Mucosa of descending colon (tissue), 3 donors: ENCODE results near the gene CD226. TPM values are rescaled to one million over a fixed set of nuclear protein-coding genes. Genes with fewer than 3 reads are reported as not detected.

Source experiments
- ATAC-seq: fragments of 200-7000 bp; cut with Tn5 transposase; one replicate; pipeline ENCODE4 v1.9.1; 2020; ENCODE audit warnings: mild to moderate bottlenecking, moderate library complexity
- DNase-seq, 3 donors: peaks; one replicate each; pipeline ENCODE4 v3.0.0-alpha.2; 2020
- H3K36me3 ChIP-seq: fragments of 200-600 bp; one replicate; pipeline ENCODE4 v1.8.0; 2021; ENCODE audit warnings: low read depth, mild to moderate bottlenecking
- H3K4me1 ChIP-seq: fragments of 200-600 bp; one replicate; pipeline ENCODE4 v1.8.0; 2021; ENCODE audit warnings: low read depth, mild to moderate bottlenecking
- H3K4me3 ChIP-seq: fragments of 200-600 bp; one replicate; pipeline ENCODE4 v1.8.0; 2021; ENCODE audit warnings: mild to moderate bottlenecking
- H3K9me3 ChIP-seq: fragments of 200-600 bp; one replicate; pipeline ENCODE4 v1.8.0; 2021; ENCODE audit warnings: mild to moderate bottlenecking
- CTCF ChIP-seq: fragments of 200-600 bp; IDR thresholded peaks from one replicate; pipeline ENCODE4 v1.8.0; 2022; ENCODE audit warnings: antibody characterized with exemption, mild to moderate bottlenecking
- intact Hi-C, 2 donors: fragments of 100-400 bp; cut with DNase I in 1 of 2; cut with micrococcal nuclease in 1 of 2; formaldehyde crosslinking; loops; one replicate each; pipeline versions ENCODE4 v1.11.0 to v1.11.1; 2022; cut with DNase I, micrococcal nuclease
- total RNA-seq, 3 donors: library from RNA; stranded (reverse); fragmentation: NEBNext Ultra II Directional in 2 of 3; extraction: Animal tissue kit (Norgen Biotek cat#: 25700) in 2 of 3; gene quantifications; one replicate each; pipeline versions ENCODE4 v1.2.1 to v1.2.4, GENCODE V29; 2021 to 2023
- donor health status: DM: no; HTN: no; CAD: no; lungs with moderate emphysema.
- donor health status: DM: no; HTN: no; CAD: no.
- donor health status: DM: no; HTN: yes; CAD: no.

Gene CD226
- total RNA-seq, 3 donors from 2014 or later, result 1.2 to 2.7 (median 2.0) TPM

- H3K4me1 ChIP-seq, result no peaks in the 10 kb centered on the region
- no peak for DNase-seq
- no peaks in the 10 kb centered on the region for H3K36me3 ChIP-seq
- intact Hi-C loops, result no loop called here
- no peak for TF ChIP-seq CTCF
- ATAC-seq, result peak; percentile 35
- no peak overlapping the region for H3K4me3 ChIP-seq
- no peaks in the 10 kb centered on the region for H3K9me3 ChIP-seq
These were observed 8.4 kb upstream of the CD226 start for GRCh38 chr18:69956057-69956456.

GRCh38 chr18:69954719-69955480, 7.2 kb upstream of the CD226 start:
- Histone ChIP-seq H3K36me3 (no peaks in the 10 kb centered on the region), H3K4me1 (no peaks in the 10 kb centered on the region), H3K9me3 (no peaks in the 10 kb centered on the region), H3K4me3 (no peak overlapping the region)
- DNase-seq (no peak), ATAC-seq (peak; percentile 34)
- intact Hi-C loops, result no loop called here
- no peak for TF ChIP-seq CTCF

- intact Hi-C loops, result no loop called here
- no peak for TF ChIP-seq CTCF
- Histone ChIP-seq H3K4me1 (no peaks in the 10 kb centered on the region), H3K36me3 (no peaks in the 10 kb centered on the region), H3K9me3 (no peaks in the 10 kb centered on the region), H3K4me3 (no peak overlapping the region)
- ATAC-seq (no peak), DNase-seq (no peak)
These were observed 5.5 kb upstream of the CD226 start for GRCh38 chr18:69953191-69953590.

- no peak for TF ChIP-seq CTCF
- no peak for DNase-seq
- Histone ChIP-seq H3K4me3 (no peak overlapping the region), H3K9me3 (no peaks in the 10 kb centered on the region), H3K4me1 (no peaks in the 10 kb centered on the region), H3K36me3 (no peaks in the 10 kb centered on the region)
- no peak for ATAC-seq
- intact Hi-C loops, result no loop called here
These were observed 3.5 kb upstream of the CD226 start for GRCh38 chr18:69951182-69951581.

- no peak for TF ChIP-seq CTCF
- Histone ChIP-seq H3K4me1 (no peaks in the 10 kb centered on the region), H3K9me3 (no peaks in the 10 kb centered on the region), H3K4me3 (no peak overlapping the region), H3K36me3 (no peaks in the 10 kb centered on the region)
- no peak for ATAC-seq
- no peak for DNase-seq
- intact Hi-C loops, result no loop called here
These were observed 1.9 kb upstream of the CD226 start for GRCh38 chr18:69949538-69949936.
